Neural cell (in vitro differentiated cells): Measurements from ENCODE around the gene TTLL5.

Source experiments
- CTCF ChIP-seq: fragments of 450-650 bp; IDR thresholded peaks from 2 replicates; pipeline ENCODE4 v1.5.1; 2014; ENCODE audit warnings: antibody characterized with exemption, mild to moderate bottlenecking, moderate library complexity; ENCODE audit not compliant: poor library complexity, severe bottlenecking
- EP300 ChIP-seq: fragments of 450-650 bp; conservative IDR thresholded peaks from 2 replicates; pipeline ENCODE4 v1.6.1; 2014; ENCODE audit warnings: antibody characterized with exemption, mild to moderate bottlenecking, moderate library complexity; ENCODE audit not compliant: poor library complexity, severe bottlenecking
- EZH2 ChIP-seq: fragments of 200-600, 300-800 bp; shearing (Covaris generic), sonication (generic); IDR thresholded peaks from 2 replicates; pipeline ENCODE4 v1.6.1; 2014; ENCODE audit warnings: antibody characterized with exemption, low read length, borderline replicate concordance, mild to moderate bottlenecking; ENCODE audit not compliant: insufficient read depth, poor library complexity, severe bottlenecking

DNA sequence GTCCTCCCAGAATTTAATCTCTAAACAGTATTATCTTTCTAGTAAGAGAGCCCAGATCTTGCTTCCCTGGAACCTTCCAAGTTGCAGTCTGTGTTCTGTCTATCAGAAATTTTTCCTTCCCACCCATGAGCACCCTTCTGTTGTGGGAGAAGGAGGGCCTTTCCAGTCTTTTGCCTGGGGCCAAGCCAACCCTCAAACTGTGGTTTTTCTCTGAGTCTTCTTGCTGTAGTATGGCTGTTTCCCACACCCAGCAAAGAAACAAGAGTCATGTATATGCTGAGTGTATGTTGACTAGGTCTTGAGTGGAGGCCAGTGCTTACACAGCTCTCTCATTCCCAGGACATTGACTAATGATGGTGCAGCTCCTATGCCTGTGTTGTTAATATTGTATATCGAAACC is 216.2 kb downstream of the TTLL5 start:
- TF ChIP-seq CTCF, result no peak
- no peak for TF ChIP-seq EZH2
- TF ChIP-seq EP300, result no peak
